Stimulated activated CD4-positive, alpha-beta T cell treated with anti-CD3 and anti-CD28 coated beads, Interleukin-4, amount 100 ng/mL, for 48 hours (primary cell): Measurements from ENCODE around the gene EFNA5.

ENCODE experiments used
- DNase-seq, 2 donors: peaks; one replicate each; pipeline ENCODE4 v3.0.0-alpha.2; 2020; ENCODE audit warnings: low read depth in 2 of 2

Gene EFNA5

GRCh38 chr5:107603349-107603748, 67.4 kb downstream of the EFNA5 start:
- DNase-seq = no peak

DNA sequence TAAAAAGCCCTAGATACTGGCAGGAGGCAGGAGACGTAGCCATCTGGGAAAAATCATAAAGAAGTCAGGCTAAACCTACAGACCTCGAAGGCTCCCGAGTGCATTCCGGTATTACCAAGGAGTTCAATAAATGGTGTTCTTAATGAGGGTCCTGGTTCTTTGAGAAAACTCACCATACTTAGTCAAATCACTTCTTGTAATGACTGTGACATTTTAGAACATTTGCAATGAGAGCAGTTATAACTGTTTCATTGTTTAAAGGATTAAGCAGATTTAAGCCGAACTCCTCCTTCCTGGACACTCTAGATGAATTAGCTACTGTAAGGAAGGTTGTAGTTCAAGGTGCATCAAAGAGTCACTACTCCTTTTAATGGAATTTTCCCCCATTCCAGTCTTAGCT, 67.8 kb downstream of the EFNA5 start:
- DNase-seq = no peak

DNA sequence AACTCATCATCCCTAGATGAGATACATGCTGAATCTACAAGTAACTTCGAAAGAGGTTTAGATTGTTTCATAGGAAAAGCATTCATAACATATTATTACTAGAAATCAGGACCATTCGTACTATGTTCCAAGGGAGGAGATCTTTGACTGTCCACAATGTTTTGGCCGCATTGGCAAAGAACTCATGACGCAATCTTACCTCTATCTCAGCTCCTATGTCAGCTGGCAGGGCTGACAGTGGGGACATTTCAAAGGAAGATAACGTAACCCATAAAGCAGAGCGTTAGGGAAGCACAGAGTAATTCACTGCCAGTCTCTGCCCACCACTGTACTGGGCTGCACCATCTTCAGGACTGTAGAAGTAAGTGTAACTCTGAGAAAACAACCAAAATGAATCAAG, 69.7 kb downstream of the EFNA5 start:
- DNase-seq = no peak

GRCh38 chr5:107598958-107599357, 71.8 kb downstream of the EFNA5 start:
- DNase-seq = no peak

GRCh38 chr5:107597803-107598202, 72.9 kb downstream of the EFNA5 start:
- no peak for DNase-seq

GRCh38 chr5:107597247-107597646, 73.5 kb downstream of the EFNA5 start:
- DNase-seq = no peak

DNA sequence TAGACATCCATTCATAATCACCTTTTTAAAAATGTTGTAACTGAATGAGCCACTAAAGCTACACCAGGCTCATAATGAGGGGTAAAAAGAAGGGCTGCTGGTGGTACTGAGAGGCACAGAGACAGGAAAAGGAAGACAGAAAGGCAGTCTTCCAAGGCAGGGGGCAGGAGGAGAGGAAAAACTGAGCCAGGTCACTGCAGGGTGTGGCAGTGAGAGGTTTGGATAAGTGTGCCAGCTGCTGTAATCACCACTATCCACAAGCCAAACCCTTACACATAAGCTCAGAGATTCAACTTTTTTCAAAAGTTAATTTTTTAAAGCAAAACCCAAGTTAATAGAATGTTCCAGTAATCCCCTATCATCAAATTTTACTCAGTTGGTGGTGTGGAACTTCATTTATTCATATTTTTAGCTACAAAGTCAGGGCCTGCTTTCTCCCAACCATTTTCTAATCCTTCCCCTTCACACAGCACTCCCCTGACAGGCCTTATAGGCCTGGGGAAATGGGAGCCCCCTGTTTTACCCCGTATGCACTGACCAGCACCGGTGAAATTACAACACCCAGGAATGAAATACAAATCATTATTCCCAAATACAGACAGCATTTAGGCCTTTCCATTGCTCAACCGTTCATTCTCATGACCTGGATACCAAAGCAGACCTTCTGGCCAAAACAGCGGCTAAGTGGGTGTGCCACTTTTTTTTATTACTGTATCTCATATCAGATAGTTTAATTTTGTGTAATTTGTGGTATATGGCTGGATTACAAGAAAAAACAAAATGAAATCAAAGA, 76.3 kb downstream of the EFNA5 start:
- DNase-seq = no peak

GRCh38 chr5:107593009-107593408, 77.7 kb downstream of the EFNA5 start:
- no peak for DNase-seq

GRCh38 chr5:107592515-107592914, 78.2 kb downstream of the EFNA5 start:
- no peak for DNase-seq

DNA sequence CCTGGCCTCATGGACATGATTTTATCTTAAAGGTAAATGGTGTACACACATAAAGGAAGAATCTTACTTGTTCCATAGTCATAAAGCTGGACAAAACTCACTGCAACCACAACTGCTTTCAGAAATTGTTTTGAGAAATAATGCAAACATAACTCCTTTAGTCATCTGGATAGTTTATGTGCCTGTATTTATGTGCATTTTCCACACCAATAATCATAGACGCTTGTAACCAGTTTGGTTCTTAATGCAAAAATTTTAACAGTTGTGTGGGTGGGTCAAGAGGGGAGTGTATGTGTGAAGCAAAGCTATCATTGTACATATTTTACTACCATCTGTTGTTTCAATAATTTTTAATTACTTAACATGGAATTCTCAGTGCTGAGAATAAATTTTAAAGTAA, 80.1 kb downstream of the EFNA5 start:
- DNase-seq = no peak

DNA sequence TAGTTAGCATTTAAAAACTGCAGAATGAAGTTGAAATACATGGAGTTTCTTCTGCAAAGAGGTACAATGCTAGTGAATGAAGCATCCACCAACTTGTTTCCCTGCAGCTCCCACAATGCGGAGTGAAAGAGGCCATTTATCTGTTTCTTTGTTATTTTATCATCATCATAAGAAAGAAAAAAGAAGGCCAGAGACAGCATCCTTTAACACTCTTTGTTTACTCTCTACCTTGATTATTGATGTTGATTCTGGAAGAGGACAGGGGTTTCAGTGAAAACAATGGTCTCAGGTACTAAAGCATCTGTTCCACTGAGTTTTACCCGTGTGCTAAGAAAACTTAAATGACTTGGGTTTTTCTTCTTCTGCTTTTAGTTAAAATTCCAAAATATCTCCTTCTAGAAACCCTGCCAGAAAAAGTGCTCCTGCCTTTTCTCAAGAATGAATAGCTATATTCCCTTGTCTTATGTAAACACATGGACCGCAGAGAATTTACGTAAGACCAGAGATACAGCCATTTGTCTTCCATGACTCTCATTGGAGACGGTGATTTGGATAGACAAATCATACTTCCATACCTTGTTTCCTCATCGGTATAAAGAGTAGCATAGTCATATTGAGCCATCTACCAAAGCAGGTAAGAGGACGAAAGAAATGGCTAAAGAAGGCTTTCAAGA, 81.1 kb downstream of the EFNA5 start:
- no peak for DNase-seq

- no peak for DNase-seq
These were observed 88.1 kb downstream of the EFNA5 start for GRCh38 chr5:107582625-107583024.

- no peak for DNase-seq
These were observed 89.6 kb downstream of the EFNA5 start for GRCh38 chr5:107580889-107581820.

- no peak for DNase-seq
These were observed 92.6 kb downstream of the EFNA5 start for GRCh38 chr5:107578051-107578635.

DNA sequence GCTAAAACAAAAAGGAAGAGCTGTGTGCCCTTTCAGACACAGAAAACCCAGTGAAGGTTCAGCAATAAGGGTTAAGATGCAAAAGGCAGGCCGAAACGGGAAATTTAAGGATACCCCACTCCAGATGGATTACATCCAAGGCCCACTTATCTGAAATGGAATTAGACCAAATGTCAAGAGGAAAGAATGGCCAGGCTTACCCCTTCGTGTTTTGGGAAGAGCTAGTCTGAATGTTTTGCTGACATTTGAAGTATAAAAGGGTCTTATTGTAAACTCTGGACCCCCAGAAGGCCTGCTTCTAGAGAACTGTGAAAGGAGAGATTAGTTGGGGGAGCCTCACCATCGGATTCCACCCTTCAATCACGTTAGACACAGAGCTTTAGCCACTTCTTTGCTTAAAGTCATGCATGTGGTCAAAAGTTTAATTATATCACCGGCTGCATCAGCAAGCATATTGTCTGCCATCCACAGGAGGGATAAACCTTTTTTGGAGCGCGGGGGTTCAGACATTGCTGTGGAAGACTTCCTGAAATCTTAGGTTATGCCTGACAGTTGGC, 93.3 kb downstream of the EFNA5 start:
- no peak for DNase-seq

DNA sequence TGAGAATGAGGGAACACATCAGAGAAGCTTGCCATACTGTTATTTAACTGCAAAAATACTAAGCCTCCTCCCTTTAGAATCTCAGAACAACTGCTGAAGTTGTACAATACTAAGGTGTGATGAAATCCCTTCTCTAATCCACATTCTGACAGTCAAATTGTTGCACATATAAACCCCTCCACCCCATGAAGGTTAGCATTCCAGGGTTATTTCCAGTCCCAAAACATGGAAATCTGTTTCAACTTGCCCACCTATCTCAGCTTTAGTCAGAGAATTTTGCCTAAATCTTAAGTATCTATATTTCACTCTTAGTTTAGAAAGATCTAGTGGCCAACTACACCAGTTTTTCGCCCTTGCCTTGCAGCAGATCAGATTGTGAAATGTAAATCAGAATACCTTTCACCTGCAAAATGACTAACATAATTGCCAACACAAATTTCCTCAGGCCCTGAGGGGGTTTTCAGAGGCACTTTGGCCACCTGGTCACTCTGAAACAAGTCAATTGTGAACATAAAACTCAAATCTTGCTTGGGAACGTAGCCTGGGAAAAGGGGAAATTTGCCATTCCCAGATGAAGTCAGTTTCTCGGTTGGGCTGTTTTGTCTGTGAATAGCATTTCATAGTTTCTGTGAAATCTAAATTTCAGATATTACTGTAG, 93.9 kb downstream of the EFNA5 start:
- DNase-seq = no peak

DNA sequence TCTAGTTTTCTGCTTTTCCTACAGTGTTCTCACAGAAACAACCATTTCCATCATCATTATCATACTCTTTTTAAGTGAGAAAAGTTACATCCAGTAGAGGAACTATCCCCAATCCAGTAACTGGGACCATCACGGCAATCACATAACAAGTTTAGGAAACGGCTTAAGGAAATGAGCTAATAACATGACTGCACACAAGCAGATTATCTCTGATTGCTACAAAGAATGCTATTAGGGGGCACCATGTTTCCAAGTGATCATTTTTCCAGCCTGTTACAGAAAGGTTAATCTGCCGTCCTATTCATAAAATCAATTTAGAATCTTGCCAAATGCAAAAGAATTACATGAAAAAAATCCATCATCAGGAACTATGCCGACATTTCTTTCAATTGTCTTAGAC, 94.6 kb downstream of the EFNA5 start:
- DNase-seq = no peak

- no peak for DNase-seq
These were observed 96.5 kb downstream of the EFNA5 start for GRCh38 chr5:107574287-107574686.

DNA sequence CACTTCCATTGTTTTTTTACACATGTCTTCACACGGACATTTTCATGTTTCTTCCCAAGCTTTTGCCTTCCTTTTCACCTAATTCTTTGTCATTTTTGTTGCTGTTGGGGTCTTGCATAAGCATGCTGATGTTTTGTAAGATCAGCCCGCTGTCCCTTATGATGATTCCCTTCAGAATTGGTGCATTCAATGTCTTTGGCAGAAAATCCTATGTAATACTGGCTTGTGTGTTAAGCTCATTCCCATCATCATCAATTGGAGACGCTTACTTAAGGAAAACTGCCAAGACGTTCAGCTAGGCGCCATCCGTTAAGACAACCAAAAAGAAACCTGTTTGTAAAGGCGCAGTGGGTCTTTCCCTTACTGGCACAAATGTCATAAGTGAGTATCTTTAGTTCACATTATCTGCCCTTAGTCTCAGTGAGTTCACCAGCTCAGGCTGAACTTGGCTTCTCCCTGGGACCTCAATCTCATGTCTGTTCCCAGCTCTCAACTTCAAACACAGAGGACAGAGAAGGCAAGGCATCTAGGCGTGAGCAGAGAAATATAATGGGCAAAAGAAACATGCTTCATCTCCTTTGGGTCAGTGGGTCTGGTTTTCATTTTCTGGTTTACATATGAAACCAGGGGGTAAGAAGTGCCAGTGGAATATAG, 97.9 kb downstream of the EFNA5 start:
- no peak for DNase-seq
